ENCODE results near the gene DGKZ.

The DGKZ gene

GRCh38 chr11:46386005-46386578 lies 38.8 kb downstream of the DGKZ start:
- no peaks in the 10 kb centered on the region for H3K79me2 ChIP-seq (ENCODE audit: insufficient read depth, low read depth)
- H2AFZ ChIP-seq (ENCODE audit: low read depth) = no peak overlapping the region
- no peak overlapping the region for H3K4me3 ChIP-seq (IDR thresholded peaks at IDR 0.05; ENCODE audit: insufficient read depth, low read depth, low read length)
- no peak overlapping the region for H3K9ac ChIP-seq
- H3K36me3 ChIP-seq (ENCODE audit: insufficient read depth) = no peaks in the 10 kb centered on the region
- H4K20me1 ChIP-seq (ENCODE audit: insufficient read depth) = no peaks in the 10 kb centered on the region
- TF ChIP-seq CTCF (conservative IDR thresholded peaks at IDR 0.05; ENCODE audit: low read depth, low read length) = no peak
- no peak overlapping the region for H3K27ac ChIP-seq
- no peak overlapping the region for H3K4me2 ChIP-seq
- H3K27me3 ChIP-seq (ENCODE audit: insufficient read depth, low read depth) = peaks cover 50% of the 10 kb centered on the region
- H3K4me1 ChIP-seq (ENCODE audit: low read depth, poor library complexity, severe bottlenecking) = no peaks in the 10 kb centered on the region

GRCh38 chr11:46386674-46387073 lies 39.4 kb downstream of the DGKZ start:
- no peaks in the 10 kb centered on the region for H3K36me3 ChIP-seq (ENCODE audit: insufficient read depth)
- no peak overlapping the region for H3K4me2 ChIP-seq
- no peaks in the 10 kb centered on the region for H3K4me1 ChIP-seq (ENCODE audit: low read depth, poor library complexity, severe bottlenecking)
- no peak overlapping the region for H2AFZ ChIP-seq (ENCODE audit: low read depth)
- no peaks in the 10 kb centered on the region for H4K20me1 ChIP-seq (ENCODE audit: insufficient read depth)
- H3K9ac ChIP-seq = no peak overlapping the region
- H3K4me3 ChIP-seq (IDR thresholded peaks at IDR 0.05; ENCODE audit: insufficient read depth, low read depth, low read length) = no peak overlapping the region
- H3K27me3 ChIP-seq (ENCODE audit: insufficient read depth, low read depth) = peaks cover 50% of the 10 kb centered on the region
- H3K79me2 ChIP-seq (ENCODE audit: insufficient read depth, low read depth) = no peaks in the 10 kb centered on the region
- no peak for TF ChIP-seq CTCF (conservative IDR thresholded peaks at IDR 0.05; ENCODE audit: low read depth, low read length)
- H3K27ac ChIP-seq = no peak overlapping the region

GRCh38 chr11:46387456-46387855 lies 40.2 kb downstream of the DGKZ start:
- H2AFZ ChIP-seq (ENCODE audit: low read depth) = no peak overlapping the region
- H3K9ac ChIP-seq = no peak overlapping the region
- no peak overlapping the region for H3K4me2 ChIP-seq
- no peaks in the 10 kb centered on the region for H4K20me1 ChIP-seq (ENCODE audit: insufficient read depth)
- H3K79me2 ChIP-seq (ENCODE audit: insufficient read depth, low read depth) = no peaks in the 10 kb centered on the region
- no peak overlapping the region for H3K27ac ChIP-seq
- peaks cover 43% of the 10 kb centered on the region for H3K27me3 ChIP-seq (ENCODE audit: insufficient read depth, low read depth)
- H3K36me3 ChIP-seq (ENCODE audit: insufficient read depth) = no peaks in the 10 kb centered on the region
- no peak overlapping the region for H3K4me3 ChIP-seq (IDR thresholded peaks at IDR 0.05; ENCODE audit: insufficient read depth, low read depth, low read length)
- H3K4me1 ChIP-seq (ENCODE audit: low read depth, poor library complexity, severe bottlenecking) = no peaks in the 10 kb centered on the region
- TF ChIP-seq CTCF (conservative IDR thresholded peaks at IDR 0.05; ENCODE audit: low read depth, low read length) = no peak

GRCh38 chr11:46387919-46388618 lies 40.8 kb downstream of the DGKZ start:
- no peaks in the 10 kb centered on the region for H3K79me2 ChIP-seq (ENCODE audit: insufficient read depth, low read depth)
- no peak overlapping the region for H2AFZ ChIP-seq (ENCODE audit: low read depth)
- H3K27ac ChIP-seq = no peak overlapping the region
- H3K27me3 ChIP-seq (ENCODE audit: insufficient read depth, low read depth) = peaks cover 37% of the 10 kb centered on the region
- peaks cover 5% of the 10 kb centered on the region for H3K4me1 ChIP-seq (ENCODE audit: low read depth, poor library complexity, severe bottlenecking)
- no peak overlapping the region for H3K4me3 ChIP-seq (IDR thresholded peaks at IDR 0.05; ENCODE audit: insufficient read depth, low read depth, low read length)
- no peak for TF ChIP-seq CTCF (conservative IDR thresholded peaks at IDR 0.05; ENCODE audit: low read depth, low read length)
- no peaks in the 10 kb centered on the region for H4K20me1 ChIP-seq (ENCODE audit: insufficient read depth)
- no peaks in the 10 kb centered on the region for H3K36me3 ChIP-seq (ENCODE audit: insufficient read depth)
- H3K4me2 ChIP-seq = no peak overlapping the region
- H3K9ac ChIP-seq = no peak overlapping the region
